ENCODE measurements around the gene NAA30.

Gene NAA30

GRCh38 chr14:57464008-57464730 lies 73.8 kb downstream of the NAA30 start:
- Histone ChIP-seq H3K4me3 (ENCODE audit: insufficient read depth, low read length, poor library complexity, severe bottlenecking) (no peak overlapping the region), H3K79me2 (ENCODE audit: insufficient read depth, low read length) (no peaks in the 10 kb centered on the region), H3F3A (ENCODE audit: insufficient read depth) (no peaks in the 10 kb centered on the region), H3K9me3 (ENCODE audit: insufficient read depth, low read length) (no peaks in the 10 kb centered on the region), H3K4me2 (ENCODE audit: low read depth, low read length, poor library complexity, severe bottlenecking) (peak overlapping the region; percentile 4), H3K27me3 (ENCODE audit: low read length) (no peaks in the 10 kb centered on the region), H3K36me3 (ENCODE audit: low read length) (no peaks in the 10 kb centered on the region), H3K9me2 (replicated peaks; ENCODE audit: insufficient read depth, low read length) (no peaks in the 10 kb centered on the region), H2AFZ (ENCODE audit: low read depth, low read length, severe bottlenecking) (no peak overlapping the region), H3K9ac (ENCODE audit: low read length) (no peak overlapping the region), H4K20me1 (ENCODE audit: low read depth, low read length) (no peaks in the 10 kb centered on the region), H3K27ac (ENCODE audit: low read depth, low read length) (0 out of 2 replicates have a peak overlapping the region, but pooled peaks have one; percentile 24)
- no peak for TF ChIP-seq EZH2phosphoT487 (conservative IDR thresholded peaks at IDR 0.05; ENCODE audit: low read length)
- TF ChIP-seq CTCF (IDR thresholded peaks at IDR 0.05; ENCODE audit: insufficient read depth, low read length, poor library complexity, severe bottlenecking), result no peak
